A673 (cell line): ENCODE measurements around the gene CNPY2.
A peak's percentile ranks its signal among the peaks of the same experiment; 100 is the strongest.
"Not testable (repeated sequence)": the region's sequence is repeated elsewhere in the genome, so short reads cannot be mapped to it uniquely, and the experiment has no call there.

Experiments used
- EZH2 ChIP-seq: fragments of 200-600 bp; sonication (generic); IDR thresholded peaks from 2 replicates; pipeline ENCODE4 v1.6.1; 2017; ENCODE audit warnings: borderline replicate concordance, low read depth, mild to moderate bottlenecking, mixed read lengths, antibody characterized with exemption, low read length; ENCODE audit not compliant: poor library complexity, severe bottlenecking
- TF ChIP-seq, protein P1 (sequence below): fragments of 300-800, 200-600 bp; sonication (generic); conservative IDR thresholded peaks from 2 replicates; pipeline ENCODE4 v1.5.1; 2017; ENCODE audit warnings: low read depth, mild to moderate bottlenecking, antibody characterized with exemption, low read length, moderate library complexity, mixed read lengths

DNA sequence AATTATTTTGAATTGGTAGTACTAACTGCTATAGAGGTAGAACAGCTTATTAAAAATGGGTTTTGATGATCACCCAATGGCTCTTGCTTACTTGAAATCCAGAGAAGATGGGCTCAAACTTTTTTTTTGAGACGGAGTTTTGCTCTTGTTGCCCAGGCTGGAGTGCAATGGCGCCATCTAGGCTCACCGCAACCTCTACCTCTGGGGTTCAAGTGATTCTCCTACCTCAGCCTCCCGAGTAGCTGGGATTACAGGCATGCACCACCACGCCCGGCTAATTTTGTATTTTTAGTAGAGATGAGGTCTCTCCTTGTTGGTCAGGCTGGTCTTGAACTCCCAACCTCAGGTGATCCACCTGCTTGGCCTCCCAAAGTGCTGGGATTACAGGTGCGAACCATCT, 52.8 kb downstream of the CNPY2 start:
- TF ChIP-seq, protein P1, sequence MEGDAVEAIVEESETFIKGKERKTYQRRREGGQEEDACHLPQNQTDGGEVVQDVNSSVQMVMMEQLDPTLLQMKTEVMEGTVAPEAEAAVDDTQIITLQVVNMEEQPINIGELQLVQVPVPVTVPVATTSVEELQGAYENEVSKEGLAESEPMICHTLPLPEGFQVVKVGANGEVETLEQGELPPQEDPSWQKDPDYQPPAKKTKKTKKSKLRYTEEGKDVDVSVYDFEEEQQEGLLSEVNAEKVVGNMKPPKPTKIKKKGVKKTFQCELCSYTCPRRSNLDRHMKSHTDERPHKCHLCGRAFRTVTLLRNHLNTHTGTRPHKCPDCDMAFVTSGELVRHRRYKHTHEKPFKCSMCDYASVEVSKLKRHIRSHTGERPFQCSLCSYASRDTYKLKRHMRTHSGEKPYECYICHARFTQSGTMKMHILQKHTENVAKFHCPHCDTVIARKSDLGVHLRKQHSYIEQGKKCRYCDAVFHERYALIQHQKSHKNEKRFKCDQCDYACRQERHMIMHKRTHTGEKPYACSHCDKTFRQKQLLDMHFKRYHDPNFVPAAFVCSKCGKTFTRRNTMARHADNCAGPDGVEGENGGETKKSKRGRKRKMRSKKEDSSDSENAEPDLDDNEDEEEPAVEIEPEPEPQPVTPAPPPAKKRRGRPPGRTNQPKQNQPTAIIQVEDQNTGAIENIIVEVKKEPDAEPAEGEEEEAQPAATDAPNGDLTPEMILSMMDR: peak; percentile 28; the same call in 1 of the 2 replicates
- not testable (repeated sequence) for TF ChIP-seq EZH2
